ENCODE data around the gene EIF2B5. TPM values are rescaled to one million over a fixed set of nuclear protein-coding genes. Genes with fewer than 3 reads are reported as not detected.

EIF2B5 gene
- total RNA-seq, 1 donor from 2014 or later, result 21.8 TPM

Other genes with a start within 250 kb of the EIF2B5 start
- 35.8 TPM for gene ABCC5, start 117.5 kb upstream of the EIF2B5 start, total RNA-seq
- not detected for gene HTR3D, start 103.6 kb upstream of the EIF2B5 start, total RNA-seq
- gene HTR3C, start 82.3 kb upstream of the EIF2B5 start, total RNA-seq, result not detected
- not detected for gene HTR3E, start 38.3 kb upstream of the EIF2B5 start, total RNA-seq
- gene DVL3, start 20.0 kb downstream of the EIF2B5 start, total RNA-seq, result 29.2 TPM
- gene AP2M1, start 39.5 kb downstream of the EIF2B5 start, total RNA-seq, result 235 TPM
- 45.3 TPM for gene ABCF3, start 50.8 kb downstream of the EIF2B5 start, total RNA-seq
- not detected for gene VWA5B2, start 94.2 kb downstream of the EIF2B5 start, total RNA-seq
- 28.9 TPM for gene ALG3, start 113.6 kb downstream of the EIF2B5 start, total RNA-seq
- gene EEF1AKMT4, start 114.3 kb downstream of the EIF2B5 start, total RNA-seq, result 7.1 TPM
- 0.24 TPM for gene CAMK2N2, start 126.2 kb downstream of the EIF2B5 start, total RNA-seq
- not detected for gene ECE2, start 140.7 kb downstream of the EIF2B5 start, total RNA-seq
- gene PSMD2, start 163.9 kb downstream of the EIF2B5 start, total RNA-seq, result 126 TPM
- gene EIF4G1, start 179.2 kb downstream of the EIF2B5 start, total RNA-seq, result 339 TPM
- gene FAM131A, start 202.2 kb downstream of the EIF2B5 start, total RNA-seq, result 7.3 TPM
- 3.4 TPM for gene CLCN2, start 226.2 kb downstream of the EIF2B5 start, total RNA-seq
- gene POLR2H, start 226.4 kb downstream of the EIF2B5 start, total RNA-seq, result 46.0 TPM
- gene THPO, start 242.8 kb downstream of the EIF2B5 start, total RNA-seq, result not detected
- 0.84 TPM for gene CHRD, start 244.7 kb downstream of the EIF2B5 start, total RNA-seq